Right atrium auricular region (tissue), 2 donors: ENCODE data around the gene CACFD1. TPM values are rescaled to one million over a fixed set of nuclear protein-coding genes. Genes with fewer than 3 reads are reported as not detected.

Source experiments
- DNase-seq: peaks from one replicate; pipeline ENCODE4 v3.0.0-alpha.2; 2019; ENCODE audit warnings: low spot score
- H3K27ac ChIP-seq, 2 donors: fragments of 200-600 bp; sonication (generic); 1 replicate in 1 of 2; 2 replicates in 1 of 2; pipeline ENCODE4 v1.5.1; 2016 to 2019
- H3K27me3 ChIP-seq, 2 donors: fragments of 200-600 bp; sonication (generic); one replicate each; pipeline versions ENCODE4 v1.5.1 to v1.6.0; 2017 to 2019
- H3K36me3 ChIP-seq: fragments of 200-600 bp; sonication (generic); one replicate; pipeline ENCODE4 v1.5.1; 2016
- H3K4me1 ChIP-seq, 2 donors: fragments of 200-600 bp; sonication (generic); one replicate each; pipeline versions ENCODE4 v1.5.1 to v1.6.0; 2017 to 2019
- H3K4me3 ChIP-seq, 2 donors: fragments of 200-600 bp; sonication (generic); 1 replicate in 1 of 2; 2 replicates in 1 of 2; pipeline ENCODE4 v1.5.1; 2017 to 2019; ENCODE audit warnings: mild to moderate bottlenecking in 1 of 2, moderate library complexity in 1 of 2
- H3K9me3 ChIP-seq, 2 donors: fragments of 200-600 bp; sonication (generic); one replicate each; pipeline ENCODE4 v1.5.1; 2019
- total RNA-seq, 2 donors: library from RNA; depleted of rRNA; stranded (reverse); fragments of >200 nt; gene quantifications; one replicate each; pipeline ENCODE4 v1.1.0, GENCODE V29; 2016
- TF ChIP-seq, protein P1 (sequence below), 2 donors: fragments of 200-600 bp; sonication (generic); IDR thresholded peaks; one replicate each; pipeline ENCODE4 v1.5.1; 2019; ENCODE audit warnings: antibody characterized with exemption in 2 of 2

The CACFD1 gene
- total RNA-seq, 2 donors from 2014 or later, result 11.9 to 12.4 TPM

DNA sequence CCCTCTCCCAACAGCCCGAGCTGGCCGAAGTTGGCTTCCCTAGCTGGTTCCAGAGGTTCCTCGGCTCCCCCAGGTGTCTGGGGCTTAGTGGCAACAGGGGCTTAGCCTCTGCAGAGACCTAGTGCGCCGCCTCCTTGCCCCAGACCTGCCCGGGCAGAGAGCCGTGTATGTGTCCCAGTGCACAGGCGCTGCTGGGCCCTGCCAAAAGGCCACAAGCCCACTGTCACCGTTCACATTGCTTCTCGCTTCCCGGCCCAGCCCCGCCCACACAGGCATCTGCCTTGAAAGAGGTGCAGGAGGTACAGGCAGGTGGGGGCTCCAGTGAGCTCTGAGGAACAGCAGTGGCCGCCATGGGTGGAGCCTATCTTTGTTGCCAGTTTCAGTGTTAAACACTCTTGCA lies 2.5 kb upstream of the CACFD1 start:
- DNase-seq, result no peak
- TF ChIP-seq, protein P1, sequence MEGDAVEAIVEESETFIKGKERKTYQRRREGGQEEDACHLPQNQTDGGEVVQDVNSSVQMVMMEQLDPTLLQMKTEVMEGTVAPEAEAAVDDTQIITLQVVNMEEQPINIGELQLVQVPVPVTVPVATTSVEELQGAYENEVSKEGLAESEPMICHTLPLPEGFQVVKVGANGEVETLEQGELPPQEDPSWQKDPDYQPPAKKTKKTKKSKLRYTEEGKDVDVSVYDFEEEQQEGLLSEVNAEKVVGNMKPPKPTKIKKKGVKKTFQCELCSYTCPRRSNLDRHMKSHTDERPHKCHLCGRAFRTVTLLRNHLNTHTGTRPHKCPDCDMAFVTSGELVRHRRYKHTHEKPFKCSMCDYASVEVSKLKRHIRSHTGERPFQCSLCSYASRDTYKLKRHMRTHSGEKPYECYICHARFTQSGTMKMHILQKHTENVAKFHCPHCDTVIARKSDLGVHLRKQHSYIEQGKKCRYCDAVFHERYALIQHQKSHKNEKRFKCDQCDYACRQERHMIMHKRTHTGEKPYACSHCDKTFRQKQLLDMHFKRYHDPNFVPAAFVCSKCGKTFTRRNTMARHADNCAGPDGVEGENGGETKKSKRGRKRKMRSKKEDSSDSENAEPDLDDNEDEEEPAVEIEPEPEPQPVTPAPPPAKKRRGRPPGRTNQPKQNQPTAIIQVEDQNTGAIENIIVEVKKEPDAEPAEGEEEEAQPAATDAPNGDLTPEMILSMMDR (IDR thresholded peaks at IDR 0.05), result no peak
- peaks cover 0 to 19% of the 10 kb centered on the region in 2 donors for H3K4me1 ChIP-seq
- no peak overlapping the region for H3K4me3 ChIP-seq
- H3K9me3 ChIP-seq, result no peaks in the 10 kb centered on the region
- H3K27me3 ChIP-seq, result no peaks in the 10 kb centered on the region
- H3K36me3 ChIP-seq, result no peaks in the 10 kb centered on the region
- no peak overlapping the region for H3K27ac ChIP-seq

DNA sequence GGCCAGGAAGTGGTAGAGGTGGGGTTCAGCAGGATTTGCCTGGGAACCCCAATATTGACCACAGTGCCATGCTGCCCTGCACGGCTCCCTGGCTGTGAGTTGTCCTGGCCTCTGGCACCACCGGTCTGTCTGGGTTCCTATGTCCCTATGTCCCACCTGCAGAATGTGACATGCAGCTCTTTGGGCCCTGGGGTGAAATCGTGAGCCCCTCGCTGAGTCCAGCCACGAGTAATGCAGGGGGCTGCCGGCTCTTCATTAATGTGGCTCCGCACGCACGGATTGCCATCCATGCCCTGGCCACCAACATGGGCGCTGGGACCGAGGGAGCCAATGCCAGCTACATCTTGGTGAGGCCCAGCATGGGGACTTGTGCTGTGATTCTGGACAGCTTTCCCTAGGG lies 2.0 kb upstream of the CACFD1 start:
- DNase-seq, result no peak
- no peak overlapping the region for H3K27ac ChIP-seq
- no peaks in the 10 kb centered on the region for H3K27me3 ChIP-seq
- TF ChIP-seq, protein P1 (IDR thresholded peaks at IDR 0.05), result no peak
- H3K4me1 ChIP-seq, result peaks cover 0 to 19% of the 10 kb centered on the region in 2 donors
- no peak overlapping the region for H3K4me3 ChIP-seq
- no peaks in the 10 kb centered on the region for H3K36me3 ChIP-seq
- H3K9me3 ChIP-seq, result no peaks in the 10 kb centered on the region

DNA sequence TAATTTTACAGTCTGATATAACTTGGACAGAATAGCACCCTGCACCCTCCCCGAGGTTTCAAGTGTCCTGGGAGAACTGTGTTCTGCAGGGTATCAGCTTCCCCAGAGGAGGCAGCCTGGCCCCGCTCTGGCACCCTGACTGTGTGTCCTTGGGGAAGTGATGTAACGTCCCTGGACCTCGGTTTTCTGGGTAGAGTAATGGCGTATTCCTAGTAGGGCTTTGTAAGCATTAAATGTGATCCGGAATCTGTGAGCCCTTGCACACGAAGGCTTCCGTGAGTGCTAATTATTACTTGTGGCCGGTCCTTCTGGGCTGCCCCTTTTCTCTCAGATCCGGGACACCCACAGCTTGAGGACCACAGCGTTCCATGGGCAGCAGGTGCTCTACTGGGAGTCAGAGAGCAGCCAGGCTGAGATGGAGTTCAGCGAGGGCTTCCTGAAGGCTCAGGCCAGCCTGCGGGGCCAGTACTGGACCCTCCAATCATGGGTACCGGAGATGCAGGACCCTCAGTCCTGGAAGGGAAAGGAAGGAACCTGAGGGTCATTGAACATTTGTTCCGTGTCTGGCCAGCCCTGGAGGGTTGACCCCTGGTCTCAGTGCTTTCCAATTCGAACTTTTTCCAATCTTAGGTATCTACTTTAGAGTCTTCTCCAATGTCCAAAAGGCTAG lies 1.0 kb upstream of the CACFD1 start:
- DNase-seq, result no peak
- TF ChIP-seq, protein P1 (IDR thresholded peaks at IDR 0.05), result no peak
- peak overlapping the region; percentile 91 to 97 for H3K27ac ChIP-seq

DNA sequence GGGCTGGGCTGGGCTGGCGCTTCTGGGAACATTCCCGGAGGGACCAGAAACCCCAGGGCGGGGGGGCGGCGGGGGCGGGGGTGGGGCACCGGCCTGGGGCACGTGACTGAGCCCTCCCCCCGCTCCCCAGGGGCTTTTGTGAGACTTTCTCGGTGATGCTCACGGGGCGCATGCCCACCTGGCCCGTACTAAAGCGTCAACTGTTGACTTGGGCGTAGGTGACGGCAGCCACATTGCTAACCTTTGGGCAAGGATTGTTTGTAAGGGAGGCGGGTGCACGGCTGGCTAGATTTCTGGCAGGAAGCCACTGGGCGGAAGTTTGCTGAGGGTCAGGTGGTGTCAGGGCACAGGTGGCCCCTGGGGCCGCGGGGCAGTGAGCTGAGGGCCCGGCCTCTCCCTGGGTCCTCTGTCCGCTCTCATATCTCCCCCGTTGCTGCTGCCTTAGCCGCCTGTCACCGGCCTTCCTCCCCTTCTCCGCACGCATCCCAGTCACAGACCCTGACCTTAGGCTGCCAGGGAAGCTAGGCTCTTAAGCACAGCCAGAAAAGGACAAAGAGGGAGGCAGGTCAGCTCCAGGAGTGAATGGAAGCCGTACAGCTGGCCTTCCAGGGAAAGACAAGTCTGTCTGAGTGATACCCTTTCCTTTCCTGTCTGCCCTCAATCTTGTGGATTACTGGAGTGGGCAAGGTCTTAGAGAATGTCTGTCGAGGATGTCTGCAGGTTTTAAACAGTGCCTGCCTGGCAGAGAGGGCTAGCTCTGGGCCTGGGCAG lies 812 bp downstream of the CACFD1 start:
- Histone ChIP-seq H3K27me3 (no peaks in the 10 kb centered on the region), H3K36me3 (no peaks in the 10 kb centered on the region), H3K4me3 (peak overlapping the region; percentile 62 to 75), H3K9me3 (no peaks in the 10 kb centered on the region), H3K4me1 (peaks cover 0 to 19% of the 10 kb centered on the region in 2 donors), H3K27ac (peak overlapping the region; percentile 91 to 97)
- TF ChIP-seq, protein P1 (IDR thresholded peaks at IDR 0.05), result no peak
- peak; percentile 63 for DNase-seq

More for the DNA sequence above, 1.0 kb upstream of the CACFD1 start:
- Histone ChIP-seq H3K9me3 (no peaks in the 10 kb centered on the region), H3K27me3 (no peaks in the 10 kb centered on the region), H3K4me3 (peak overlapping the region in 1 of 2 donors; percentile 75), H3K36me3 (no peaks in the 10 kb centered on the region), H3K4me1 (peaks cover 0 to 19% of the 10 kb centered on the region in 2 donors)

DNA sequence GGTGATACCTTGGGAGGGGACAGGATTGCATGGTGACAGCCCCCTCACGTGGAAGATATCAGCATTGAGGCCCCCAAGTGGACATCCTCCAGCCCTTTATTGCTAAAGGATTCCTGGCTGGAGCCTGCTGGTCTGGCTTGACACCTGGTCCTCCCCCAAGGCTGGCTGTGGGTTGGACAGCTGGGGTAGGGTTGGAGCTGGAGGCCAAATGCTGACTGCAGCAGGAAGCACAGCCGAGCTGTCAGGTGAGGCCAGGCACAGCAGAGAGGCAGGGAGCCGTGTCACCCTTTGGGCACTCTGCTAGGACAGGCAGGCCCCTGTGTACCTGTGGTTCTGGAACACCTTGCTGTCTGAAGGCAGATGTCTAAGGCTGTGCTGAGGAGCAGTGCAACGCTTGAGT lies 2.2 kb downstream of the CACFD1 start:
- H3K27ac ChIP-seq, result no peak overlapping the region
- no peaks in the 10 kb centered on the region for H3K36me3 ChIP-seq
- H3K4me1 ChIP-seq, result peaks cover 0 to 19% of the 10 kb centered on the region in 2 donors
- H3K27me3 ChIP-seq, result no peaks in the 10 kb centered on the region
- no peak overlapping the region for H3K4me3 ChIP-seq
- TF ChIP-seq, protein P1 (IDR thresholded peaks at IDR 0.05), result no peak
- no peaks in the 10 kb centered on the region for H3K9me3 ChIP-seq
- DNase-seq, result no peak
